Measurements from ENCODE around the gene BOC. TPM values are rescaled to one million over a fixed set of nuclear protein-coding genes. Genes with fewer than 3 reads are reported as not detected.

Gene BOC
- total and polyA plus RNA-seq, 2 of the 13 experiments (the other 11 are each of a cell fraction or from before 2014, with no cell fraction given), result 0.04 TPM; not detected in 1

- ChIA-PET POLR2A (no interaction called here), CTCF (ENCODE audit: low intra/inter-chr PET ratio, low total read pairs) (no interaction called here)
- TF ChIP-seq ZFYVE20 (CRISPR knock-in tag; IDR thresholded peaks at IDR 0.05; ENCODE audit: borderline replicate concordance, low read depth) (no peak), KMT2A (CRISPR knock-in tag; IDR thresholded peaks at IDR 0.05) (no peak), ZFP36L2 (CRISPR knock-in tag; IDR thresholded peaks at IDR 0.05) (no peak), ZNF451 (CRISPR knock-in tag; IDR thresholded peaks at IDR 0.05) (no peak), SYNCRIP (IDR thresholded peaks at IDR 0.05; ENCODE audit: insufficient read depth, low read depth, low read length) (no peak), KDM2A (CRISPR knock-in tag; IDR thresholded peaks at IDR 0.05; ENCODE audit: borderline replicate concordance, low read depth) (no peak), TFAP4 (IDR thresholded peaks at IDR 0.05; ENCODE audit: borderline replicate concordance, low read depth) (no peak)
- H3K36me3 ChIP-seq (replicated peaks in 1 of 2; ENCODE audit: control insufficient read depth in 1 of 2, insufficient read depth in 2 of 2, low read length in 2 of 2), result no peaks in the 10 kb centered on the region
- 4% methylated on average over 4 of the region's 4 CpGs for WGBS (ENCODE audit: low lambda C conversion rate)
- no peaks in the 10 kb centered on the region for H4K20me1 ChIP-seq (ENCODE audit: insufficient read depth, low read length)
- H3K27ac ChIP-seq (ENCODE audit: extremely low read length, insufficient read depth, low read length), result no peak overlapping the region
- no peak for FAIRE-seq
- no peaks in the 10 kb centered on the region for H3K4me1 ChIP-seq (ENCODE audit: insufficient read depth, low read length)
- DNase-seq (ENCODE audit: low spot score), result no peak
- H2AFZ ChIP-seq (ENCODE audit: low read length), result no peak overlapping the region
- in situ Hi-C loops (cut with HindIII; ENCODE audit: extremely low pct_ligation_motif_present, low pct_unique_long_range_greater_than_20kb), result no loop called here
- H3K9me3 ChIP-seq (ENCODE audit: low read length), result no peaks in the 10 kb centered on the region
- intact Hi-C loops (cut with micrococcal nuclease; ENCODE audit: unreplicated experiment), result no loop called here
- H3K9ac ChIP-seq (ENCODE audit: insufficient read depth, low read depth, low read length), result no peak overlapping the region
- peak; percentile 62 for ATAC-seq
- peaks cover 2 to 20% of the 10 kb centered on the region in 2 experiments; a peak in 3 of 5 replicates for H3K27me3 ChIP-seq (ENCODE audit: control insufficient read depth in 1 of 2, insufficient read depth in 2 of 2, low read length in 2 of 2)
- no peaks in the 10 kb centered on the region for H3K79me2 ChIP-seq (ENCODE audit: insufficient read depth, low read length)
- BruUV-seq (replicated peaks), result no TSS peak
- H3K4me2 ChIP-seq (ENCODE audit: low read depth, low read length), result no peak overlapping the region
- H3K4me3 ChIP-seq (replicated peaks in 1 of 3; ENCODE audit: insufficient read depth in 1 of 3, low read depth in 2 of 3, low read length in 3 of 3), result no peak overlapping the region
Measured at GRCh38 chr3:113251817-113252216, 40.5 kb downstream of the BOC start.

- H2AFZ ChIP-seq (ENCODE audit: low read length), result no peak overlapping the region
- no peaks in the 10 kb centered on the region for H3K79me2 ChIP-seq (ENCODE audit: insufficient read depth, low read length)
- no peak overlapping the region for H3K9ac ChIP-seq (ENCODE audit: insufficient read depth, low read depth, low read length)
- DNase-seq (ENCODE audit: low spot score), result no peak
- WGBS (ENCODE audit: low lambda C conversion rate), result no CpG with 5 or more reads among the region's 4 CpGs
- intact Hi-C loops (cut with micrococcal nuclease; ENCODE audit: unreplicated experiment) (no loop called here), in situ Hi-C loops (cut with HindIII; ENCODE audit: extremely low pct_ligation_motif_present, low pct_unique_long_range_greater_than_20kb) (no loop called here)
- no peaks in the 10 kb centered on the region for H3K9me3 ChIP-seq (ENCODE audit: low read length)
- no peak overlapping the region for H3K27ac ChIP-seq (ENCODE audit: extremely low read length, insufficient read depth, low read length)
- no peaks in the 10 kb centered on the region for H3K36me3 ChIP-seq (replicated peaks in 1 of 2; ENCODE audit: control insufficient read depth in 1 of 2, insufficient read depth in 2 of 2, low read length in 2 of 2)
- no peak for TF ChIP-seq NFE2L2 (IDR thresholded peaks at IDR 0.05; ENCODE audit: low read length)
- no peak for FAIRE-seq
- no peaks in the 10 kb centered on the region for H3K4me1 ChIP-seq (ENCODE audit: insufficient read depth, low read length)
- ChIA-PET CTCF (ENCODE audit: low intra/inter-chr PET ratio, low total read pairs) (no interaction called here), POLR2A (no interaction called here)
- H3K4me3 ChIP-seq (replicated peaks in 1 of 3; ENCODE audit: insufficient read depth in 1 of 3, low read depth in 2 of 3, low read length in 3 of 3), result no peak overlapping the region
- no TSS peak for BruUV-seq (replicated peaks)
- H3K4me2 ChIP-seq (ENCODE audit: low read depth, low read length), result no peak overlapping the region
- no peaks in the 10 kb centered on the region for H4K20me1 ChIP-seq (ENCODE audit: insufficient read depth, low read length)
- H3K27me3 ChIP-seq (ENCODE audit: control insufficient read depth in 1 of 2, insufficient read depth in 2 of 2, low read length in 2 of 2), result peaks cover 2 to 17% of the 10 kb centered on the region in 2 experiments; a peak in 4 of 5 replicates
- no peak for ATAC-seq
Measured at GRCh38 chr3:113252553-113252952, 41.2 kb downstream of the BOC start.

Measured in HepG2 (cell line).